ENCODE measurements around the gene ATP6V1E1. TPM values are rescaled to one million over a fixed set of nuclear protein-coding genes. Genes with fewer than 3 reads are reported as not detected.

Gene ATP6V1E1
- total RNA-seq, 1 experiment from 2014 or later = 89.2 TPM

- H3K27me3 Mint-ChIP-seq (ENCODE audit: low read depth) = no peaks in the 10 kb centered on the region
- Histone ChIP-seq H3K79me1 (ENCODE audit: insufficient read depth, low read depth, low read length, poor library complexity, severe bottlenecking) (no peaks in the 10 kb centered on the region), H2BK15ac (ENCODE audit: low read depth, low read length) (no peak overlapping the region), H3K9me3 (ENCODE audit: control insufficient read depth, low read depth, low read length) (no peaks in the 10 kb centered on the region), H4K20me1 (ENCODE audit: control insufficient read depth, insufficient read depth, insufficient read length) (no peaks in the 10 kb centered on the region), H3K4me1 (ENCODE audit: insufficient read depth, low read length) (no peaks in the 10 kb centered on the region), H3K27ac (ENCODE audit: insufficient read length, low read depth, low read length) (no peak overlapping the region), H2AK5ac (ENCODE audit: insufficient read length, low read length) (no peak overlapping the region), H3K23ac (ENCODE audit: insufficient read length, low read depth, low read length) (no peak overlapping the region), H3K18ac (ENCODE audit: insufficient read length, low read depth, low read length) (no peak overlapping the region), H4K91ac (ENCODE audit: insufficient read length, low read depth, low read length) (no peak overlapping the region), H3K79me2 (ENCODE audit: insufficient read depth, low read length) (no peaks in the 10 kb centered on the region), H4K8ac (replicated peaks; ENCODE audit: insufficient read length, low read depth, low read length) (no peak overlapping the region), H4K5ac (ENCODE audit: insufficient read length, low read depth, low read length) (no peak overlapping the region), H3K27me3 (ENCODE audit: insufficient read depth, low read length) (no peaks in the 10 kb centered on the region), H3K14ac (ENCODE audit: insufficient read depth, low read length) (no peak overlapping the region), H3K56ac (ENCODE audit: insufficient read length, low read depth, low read length) (no peak overlapping the region), H3K23me2 (ENCODE audit: insufficient read length, low read depth, low read length, poor library complexity, severe bottlenecking) (no peaks in the 10 kb centered on the region), H3K4me2 (ENCODE audit: insufficient read depth, insufficient read length, low read length) (no peak overlapping the region), H3K4ac (ENCODE audit: low read depth, low read length) (no peak overlapping the region), H3K9ac (ENCODE audit: extremely low read depth, insufficient read length, low read length) (no peak overlapping the region), H2BK120ac (ENCODE audit: low read depth, low read length, poor library complexity, severe bottlenecking) (no peak overlapping the region), H2BK12ac (ENCODE audit: insufficient read length, low read depth, low read length) (no peak overlapping the region), H2BK20ac (ENCODE audit: low read depth, low read length, poor library complexity, severe bottlenecking) (no peak overlapping the region), H2AFZ (ENCODE audit: low read length) (no peak overlapping the region), H3T11ph (ENCODE audit: low read length) (no peak overlapping the region), H2BK5ac (ENCODE audit: insufficient read length, low read length) (no peak overlapping the region)
- no peaks in the 10 kb centered on the region for H3K4me1 Mint-ChIP-seq
- TF ChIP-seq CTCF (conservative IDR thresholded peaks at IDR 0.05) = no peak
- no peak overlapping the region for H3K27ac Mint-ChIP-seq
- no peak overlapping the region for H3K4me3 Mint-ChIP-seq
- peaks cover 42 to 62% (median 56%) of the 10 kb centered on the region in 3 experiments for H3K36me3 Mint-ChIP-seq (ENCODE audit: insufficient read depth in 1 of 3, low read depth in 3 of 3)
- peaks cover 10 to 12% of the 10 kb centered on the region in 2 experiments for H3K9me3 Mint-ChIP-seq
- WGBS (ENCODE audit: extremely low coverage, insufficient read length, low lambda C conversion rate) = no CpG with 5 or more reads among the region's 6 CpGs
- no peak for DNase-seq
Measured at GRCh38 chr22:17664414-17665055, 36.0 kb upstream of the ATP6V1E1 start.
